HL-60 (cell line): ENCODE measurements around the gene XPNPEP1.

ENCODE experiments used
- CTCF ChIP-seq: IDR thresholded peaks from one replicate; pipeline ENCODE4 v1.5.1; 2011; ENCODE audit warnings: low read length, control low read depth, inconsistent platforms; ENCODE audit not compliant: insufficient read depth
- POLR2AphosphoS5 ChIP-seq: IDR thresholded peaks from 2 replicates; pipeline ENCODE4 v1.6.1; 2012; ENCODE audit warnings: low read depth

- no peak for TF ChIP-seq CTCF
- TF ChIP-seq POLR2AphosphoS5 = no peak
Measured at GRCh38 chr10:109887243-109887642, 36.1 kb downstream of the XPNPEP1 start.
